Stimulated activated CD4-positive, alpha-beta T cell treated with anti-CD3 and anti-CD28 coated beads, Interleukin-15, amount 100 ng/mL, for 48 hours (primary cell): ENCODE measurements around the gene PKM.
A peak's percentile ranks its signal among the peaks of the same experiment; 100 is the strongest.
"Not testable (repeated sequence)": the region's sequence is repeated elsewhere in the genome, so short reads cannot be mapped to it uniquely, and the experiment has no call there.

Experiments used
- DNase-seq, 2 donors: peaks; one replicate each; pipeline ENCODE4 v3.0.0-alpha.2; 2020; ENCODE audit warnings: low read depth in 2 of 2

The PKM gene

GRCh38 chr15:72231066-72231832 is at the start of gene PKM:
Gene PKM (minus strand): TSS chr15:72231190. CDS start chr15:72219097, 12,093 bp downstream.
- DNase-seq, result peak; percentile 95 to 97

- no peak for DNase-seq
Measured at GRCh38 chr15:72280751-72281150, 49.8 kb upstream of the PKM start.

GRCh38 chr15:72278737-72279136 is 47.7 kb upstream of the PKM start:
- no peak for DNase-seq

GRCh38 chr15:72276326-72276700 is 45.3 kb upstream of the PKM start:
- DNase-seq, result no peak

- DNase-seq, result not testable (repeated sequence)
Measured at GRCh38 chr15:72275635-72276325, 44.8 kb upstream of the PKM start.

- DNase-seq, result no peak
Measured at GRCh38 chr15:72272997-72273352, 42.0 kb upstream of the PKM start.

- peak; percentile 98 to 99 for DNase-seq
Measured at GRCh38 chr15:72272213-72272996, 41.4 kb upstream of the PKM start, which contains the start of gene PARP6. Gene PARP6 (minus strand): TSS chr15:72272554. CDS start chr15:72267477, 5,077 bp downstream.

- DNase-seq, result peak in 1 of 2 donors; percentile 7
Measured at GRCh38 chr15:72271895-72272212, 40.9 kb upstream of the PKM start.

GRCh38 chr15:72271221-72271620 is 40.2 kb upstream of the PKM start:
- DNase-seq, result no peak

GRCh38 chr15:72269739-72270138 is 38.7 kb upstream of the PKM start:
- no peak for DNase-seq

- DNase-seq, result no peak
Measured at GRCh38 chr15:72265031-72265430, 34.0 kb upstream of the PKM start.

- no peak for DNase-seq
Measured at GRCh38 chr15:72252663-72253299, 21.8 kb upstream of the PKM start.

GRCh38 chr15:72249142-72249810 is 18.3 kb upstream of the PKM start:
- no peak for DNase-seq

GRCh38 chr15:72248514-72248913 is 17.5 kb upstream of the PKM start:
- DNase-seq, result no peak

- DNase-seq, result no peak
Measured at GRCh38 chr15:72242775-72243370, 11.9 kb upstream of the PKM start.

GRCh38 chr15:72239652-72240051 is 8.7 kb upstream of the PKM start:
- DNase-seq, result no peak

GRCh38 chr15:72238586-72238985 is 7.6 kb upstream of the PKM start:
- DNase-seq, result no peak

GRCh38 chr15:72237853-72238224 is 6.8 kb upstream of the PKM start:
- no peak for DNase-seq

GRCh38 chr15:72237029-72237852 is 6.3 kb upstream of the PKM start:
- DNase-seq, result peak; percentile 73 to 76

- no peak for DNase-seq
Measured at GRCh38 chr15:72236381-72237003, 5.5 kb upstream of the PKM start.
